UCSD-AML1 (cell line): ENCODE measurements around the gene USP31.

Experiments
- DNase-seq: peaks from one replicate; lab custom pipeline; 2025; ENCODE audit not compliant: unreplicated experiment; lab: John Stamatoyannopoulos, UW

Gene USP31

DNA sequence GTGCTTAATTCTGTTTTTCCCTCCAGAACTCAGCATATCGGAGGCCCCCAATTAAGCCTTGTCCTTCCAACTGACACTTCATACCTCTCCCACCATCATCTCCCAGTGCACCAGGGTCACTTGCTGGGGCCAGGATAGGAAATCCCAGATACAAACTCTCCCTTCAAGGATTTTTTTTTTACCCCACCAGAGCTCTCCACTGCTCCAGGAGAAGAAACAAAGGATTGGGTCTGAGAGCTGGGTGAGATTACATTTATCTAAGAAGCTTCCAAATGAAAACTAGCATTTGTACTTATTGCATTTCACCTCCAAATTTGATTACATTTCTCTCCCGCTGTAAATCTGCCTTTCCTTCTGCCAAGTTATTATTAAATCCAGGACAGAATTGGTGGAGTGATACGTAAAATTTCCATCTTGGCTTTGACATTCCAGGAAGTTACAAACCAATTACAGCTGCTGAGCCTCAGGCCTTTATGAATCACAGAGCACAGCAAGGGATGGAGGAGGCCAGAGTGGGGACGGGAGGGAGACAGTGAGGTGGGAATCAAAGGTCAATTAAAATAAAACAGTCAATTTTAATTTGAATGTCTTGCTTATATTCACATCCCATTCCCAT is 123.5 kb downstream of the USP31 start:
- no peak for DNase-seq

DNA sequence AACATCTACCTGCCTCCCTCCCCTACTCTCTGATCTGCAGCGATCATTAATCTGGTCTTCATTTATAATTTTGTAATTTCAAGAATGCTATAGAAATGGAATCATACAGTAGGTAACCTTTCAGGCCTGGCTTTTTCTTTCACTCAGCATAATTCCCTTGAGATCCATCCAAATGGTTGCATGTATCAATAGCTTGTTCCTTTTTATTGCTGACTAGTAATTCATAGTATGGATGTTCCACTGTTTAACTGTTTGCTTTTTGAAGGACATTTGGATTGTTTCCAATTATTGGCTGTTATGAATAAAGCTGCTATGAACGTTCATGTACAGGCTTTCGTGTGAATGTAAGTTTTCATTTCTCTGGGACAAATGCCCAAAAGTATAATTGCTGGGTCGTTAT is 125.2 kb downstream of the USP31 start:
- DNase-seq = no peak

DNA sequence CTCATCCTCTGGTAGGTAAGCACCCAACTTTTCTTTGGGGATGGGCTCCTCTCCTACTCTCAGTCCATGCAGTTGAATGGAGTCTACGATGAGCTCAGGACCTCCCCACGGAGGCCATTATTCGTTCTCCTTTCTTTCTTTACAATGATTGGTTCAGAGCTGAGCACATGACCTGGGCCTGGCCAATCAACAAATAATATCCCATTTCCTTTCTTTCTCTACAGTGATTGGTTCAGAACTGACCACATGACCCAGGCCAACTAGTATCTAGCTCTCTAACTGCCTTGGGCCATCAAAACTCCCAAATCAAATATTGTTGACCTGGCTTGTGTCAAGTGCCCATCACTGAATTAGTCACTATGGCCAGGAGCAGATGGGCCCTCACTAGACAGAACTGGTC is 129.2 kb downstream of the USP31 start:
- no peak for DNase-seq

DNA sequence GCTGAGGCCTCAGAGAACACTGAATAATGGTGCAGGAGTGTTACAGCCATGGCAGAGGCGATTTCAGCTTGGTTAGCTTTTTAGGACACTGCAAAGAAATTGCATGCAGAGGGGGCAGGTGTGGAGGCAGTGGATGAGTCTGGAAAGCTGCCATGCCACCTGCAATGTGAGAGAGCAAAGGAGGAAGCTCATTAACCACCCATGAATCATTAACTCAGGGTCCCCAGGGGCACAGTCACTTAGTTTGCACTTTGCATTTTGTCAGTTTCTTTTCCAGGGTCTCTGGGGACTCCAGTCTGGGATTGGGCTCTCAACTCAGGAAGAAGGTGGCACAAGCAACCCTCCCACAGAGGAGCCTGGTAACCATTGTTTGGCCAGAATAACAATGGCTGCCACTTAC is 132.9 kb downstream of the USP31 start:
- DNase-seq = no peak

GRCh38 chr16:23015580-23015979 is 133.7 kb downstream of the USP31 start:
- no peak for DNase-seq

DNA sequence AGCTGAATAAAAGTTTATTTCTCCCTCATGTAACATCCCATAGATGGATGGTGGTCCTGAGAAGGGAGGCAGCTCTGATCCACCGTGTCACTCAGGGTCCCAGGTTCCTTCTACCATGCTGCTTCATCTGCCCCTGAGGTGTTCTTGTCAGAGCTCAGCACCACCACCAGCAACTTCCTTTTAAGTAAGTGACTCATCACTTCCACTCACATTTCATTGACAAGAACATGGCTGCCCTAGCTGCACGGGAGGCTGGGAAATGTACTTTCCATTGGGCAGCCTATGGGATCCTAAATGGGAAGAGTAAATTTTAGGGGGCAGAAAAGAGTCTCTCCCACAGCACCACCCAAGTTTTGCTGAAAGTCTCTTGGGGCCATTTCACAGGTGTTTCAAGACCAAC is 134.7 kb downstream of the USP31 start:
- no peak for DNase-seq
